K562 (cell line): ENCODE measurements around the gene C6orf62. TPM values are rescaled to one million over a fixed set of nuclear protein-coding genes. Genes with fewer than 3 reads are reported as not detected.

ENCODE experiments used
- BHLHE40 ChIP-seq: IDR thresholded peaks from 2 replicates; pipeline ENCODE4 v1.6.1; 2011; ENCODE audit warnings: low read length, improper control_type of control experiment
- CHD2 ChIP-seq: IDR thresholded peaks from 2 replicates; pipeline ENCODE4 v1.6.1; 2011; ENCODE audit warnings: low read depth, low read length
- CREB1 ChIP-seq, 2 experiments: sonication (generic) in 1 of 2; formaldehyde crosslinking in 1 of 2; IDR thresholded peaks; 2 replicates each; pipeline versions ENCODE4 v1.6.1 to v1.8.0; 2012 to 2022; ENCODE audit warnings: inconsistent platforms in 1 of 2, mild to moderate bottlenecking in 1 of 2, missing genetic modification reagents in 1 of 2, moderate library complexity in 1 of 2
- EHMT2 ChIP-seq: fragments of 450-650 bp; IDR thresholded peaks from 2 replicates; pipeline ENCODE4 v1.6.1; 2018; ENCODE audit warnings: antibody characterized with exemption
- FOXP1 ChIP-seq: sonication (generic); formaldehyde crosslinking; IDR thresholded peaks from 2 replicates; pipeline ENCODE4 v1.8.0; 2022; ENCODE audit warnings: mild to moderate bottlenecking, missing genetic modification reagents
- HDAC3 ChIP-seq: fragments of 450-650 bp; IDR thresholded peaks from 2 replicates; pipeline ENCODE4 v1.6.1; 2018; ENCODE audit warnings: borderline replicate concordance, mild to moderate bottlenecking, moderate library complexity; ENCODE audit not compliant: partially characterized antibody
- HEY1 ChIP-seq: fragments of 250-450 bp; sonication (Bioruptor Pico); IDR thresholded peaks from 2 replicates; pipeline ENCODE4 v1.5.0; 2020; ENCODE audit warnings: mild to moderate bottlenecking, moderate library complexity, borderline replicate concordance
- JUND ChIP-seq, 2 experiments: IDR thresholded peaks; 2 replicates in 1 of 2; 3 replicates in 1 of 2; pipeline ENCODE4 v1.6.1; 2011; ENCODE audit warnings: borderline replicate concordance in 2 of 2, low read depth in 2 of 2, low read length in 2 of 2, improper control_type of control experiment in 1 of 2, missing biosample characterization in 1 of 2, missing genetic modification characterization in 1 of 2, missing genetic modification reagents in 1 of 2
- KLF10 ChIP-seq: fragments of 250-450 bp; sonication (Bioruptor Pico); IDR thresholded peaks from 2 replicates; pipeline ENCODE4 v1.6.1; 2021; ENCODE audit warnings: matching md5 sums
- NFE2L1 ChIP-seq: fragments of 450-650 bp; IDR thresholded peaks from 2 replicates; pipeline ENCODE4 v1.6.1; 2016; ENCODE audit warnings: missing genetic modification characterization, low read depth, mild to moderate bottlenecking, missing compliant biosample characterization, moderate library complexity, borderline replicate concordance
- RFX1 ChIP-seq: fragments of 450-650 bp; IDR thresholded peaks from 2 replicates; pipeline ENCODE4 v1.6.1; 2016; ENCODE audit warnings: mild to moderate bottlenecking, moderate library complexity
- WHSC1 ChIP-seq: IDR thresholded peaks from one replicate; pipeline ENCODE4 v1.6.1; 2012; ENCODE audit warnings: low read length, control low read depth, inconsistent platforms
- ZC3H4 ChIP-seq: sonication (generic); formaldehyde crosslinking; IDR thresholded peaks from 2 replicates; pipeline ENCODE4 v1.9.0; 2021; ENCODE audit warnings: missing genetic modification reagents, borderline replicate concordance
- ZEB2 ChIP-seq: fragments of 450-650 bp; IDR thresholded peaks from 2 replicates; pipeline ENCODE4 v1.6.1; 2016
- polyA plus RNA-seq, 8 experiments: library from polyadenylated mRNA; depleted of rRNA in 4 of 8; stranded (reverse) in 5 of 8; unstranded in 3 of 8; fragments of >200 nt; fragmentation: Nextera tagmentation in 2 of 8; fragmentation: Illumina TruSeq in 1 of 8; extraction: Ambion mirVana in 2 of 8; extraction: Trizol in 1 of 8; gene quantifications; 2 replicates each; pipeline versions ENCODE4 v1.2.1 to v1.2.3, GENCODE V29; 2011 to 2014; ENCODE audit warnings: inconsistent platforms in 1 of 8, missing spikeins in 1 of 8
- total RNA-seq, 7 experiments: library from RNA; depleted of rRNA in 6 of 7; stranded (reverse); fragments of >200 nt in 6 of 7; fragmentation: Illumina TruSeq in 2 of 7; extraction: Trizol in 2 of 7; gene quantifications; 2 replicates each; pipeline versions ENCODE4 v1.2.1 to v1.2.3, GENCODE V29; 2011 to 2021; ENCODE audit warnings: low replicate concordance in 1 of 7
- TF ChIP-seq, protein P1 (sequence below): fragments of 250-450 bp; sonication (Bioruptor Pico); IDR thresholded peaks from 2 replicates; pipeline ENCODE4 v1.5.0; 2020; ENCODE audit warnings: mild to moderate bottlenecking
- TF ChIP-seq, protein P2 (sequence below): sonication (generic); formaldehyde crosslinking; IDR thresholded peaks from 2 replicates; pipeline ENCODE4 v1.8.0; 2022; ENCODE audit warnings: missing genetic modification reagents, mild to moderate bottlenecking, moderate library complexity, borderline replicate concordance
- TF ChIP-seq, protein P3 (sequence below): fragments of 250-450 bp; sonication (Bioruptor Pico); IDR thresholded peaks from 2 replicates; pipeline ENCODE4 v1.4.0; 2020; ENCODE audit warnings: mild to moderate bottlenecking, moderate library complexity
- TF ChIP-seq, protein P4 (sequence below): fragments of 200-800 bp; sonication (Bioruptor generic); IDR thresholded peaks from 2 replicates; pipeline ENCODE4 v1.6.1; 2017; ENCODE audit warnings: missing genetic modification characterization, missing compliant biosample characterization
- TF ChIP-seq, protein P5 (sequence below): fragments of 450-650 bp; IDR thresholded peaks from 2 replicates; pipeline ENCODE4 v1.7.0; 2016; ENCODE audit warnings: borderline replicate concordance

C6orf62 gene
- total and polyA plus RNA-seq, 9 of the 15 experiments (the other 6 are each of a cell fraction or from before 2014, with no cell fraction given): 48.5 to 579 (median 111) TPM

DNA sequence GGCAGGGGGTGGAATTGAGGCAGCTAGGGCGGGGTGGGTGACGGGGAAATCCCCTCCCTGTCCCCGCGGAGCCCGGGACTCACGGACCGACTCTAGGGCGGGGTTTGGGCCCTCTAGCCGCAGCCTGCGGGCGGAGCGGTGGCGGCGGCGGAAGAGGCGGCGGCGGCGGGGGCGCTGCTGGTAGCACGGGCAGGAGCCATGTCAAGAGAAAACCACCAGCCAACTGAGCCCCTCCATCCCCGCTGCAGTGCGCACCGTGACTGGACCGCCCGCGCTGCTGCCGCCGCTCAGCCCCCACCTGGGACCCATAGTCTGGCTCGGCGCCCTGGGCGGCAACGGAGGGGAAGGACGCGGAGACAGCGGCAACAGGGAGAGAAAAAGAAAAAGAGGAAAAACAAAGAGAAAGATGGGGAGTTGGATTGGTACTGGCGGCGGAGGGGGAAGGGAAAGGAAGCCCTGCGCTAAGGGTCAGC lies 1.2 kb upstream of the C6orf62 start (continued):
- no peak for TF ChIP-seq HEY1 (CRISPR knock-in tag)
- TF ChIP-seq, protein P1, sequence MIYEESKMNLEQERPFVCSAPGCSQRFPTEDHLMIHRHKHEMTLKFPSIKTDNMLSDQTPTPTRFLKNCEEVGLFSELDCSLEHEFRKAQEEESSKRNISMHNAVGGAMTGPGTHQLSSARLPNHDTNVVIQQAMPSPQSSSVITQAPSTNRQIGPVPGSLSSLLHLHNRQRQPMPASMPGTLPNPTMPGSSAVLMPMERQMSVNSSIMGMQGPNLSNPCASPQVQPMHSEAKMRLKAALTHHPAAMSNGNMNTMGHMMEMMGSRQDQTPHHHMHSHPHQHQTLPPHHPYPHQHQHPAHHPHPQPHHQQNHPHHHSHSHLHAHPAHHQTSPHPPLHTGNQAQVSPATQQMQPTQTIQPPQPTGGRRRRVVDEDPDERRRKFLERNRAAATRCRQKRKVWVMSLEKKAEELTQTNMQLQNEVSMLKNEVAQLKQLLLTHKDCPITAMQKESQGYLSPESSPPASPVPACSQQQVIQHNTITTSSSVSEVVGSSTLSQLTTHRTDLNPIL (CRISPR knock-in tag): no peak
- TF ChIP-seq, protein P2, sequence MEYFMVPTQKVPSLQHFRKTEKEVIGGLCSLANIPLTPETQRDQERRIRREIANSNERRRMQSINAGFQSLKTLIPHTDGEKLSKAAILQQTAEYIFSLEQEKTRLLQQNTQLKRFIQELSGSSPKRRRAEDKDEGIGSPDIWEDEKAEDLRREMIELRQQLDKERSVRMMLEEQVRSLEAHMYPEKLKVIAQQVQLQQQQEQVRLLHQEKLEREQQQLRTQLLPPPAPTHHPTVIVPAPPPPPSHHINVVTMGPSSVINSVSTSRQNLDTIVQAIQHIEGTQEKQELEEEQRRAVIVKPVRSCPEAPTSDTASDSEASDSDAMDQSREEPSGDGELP (CRISPR knock-in tag): peak; percentile 58
- TF ChIP-seq, protein P3, sequence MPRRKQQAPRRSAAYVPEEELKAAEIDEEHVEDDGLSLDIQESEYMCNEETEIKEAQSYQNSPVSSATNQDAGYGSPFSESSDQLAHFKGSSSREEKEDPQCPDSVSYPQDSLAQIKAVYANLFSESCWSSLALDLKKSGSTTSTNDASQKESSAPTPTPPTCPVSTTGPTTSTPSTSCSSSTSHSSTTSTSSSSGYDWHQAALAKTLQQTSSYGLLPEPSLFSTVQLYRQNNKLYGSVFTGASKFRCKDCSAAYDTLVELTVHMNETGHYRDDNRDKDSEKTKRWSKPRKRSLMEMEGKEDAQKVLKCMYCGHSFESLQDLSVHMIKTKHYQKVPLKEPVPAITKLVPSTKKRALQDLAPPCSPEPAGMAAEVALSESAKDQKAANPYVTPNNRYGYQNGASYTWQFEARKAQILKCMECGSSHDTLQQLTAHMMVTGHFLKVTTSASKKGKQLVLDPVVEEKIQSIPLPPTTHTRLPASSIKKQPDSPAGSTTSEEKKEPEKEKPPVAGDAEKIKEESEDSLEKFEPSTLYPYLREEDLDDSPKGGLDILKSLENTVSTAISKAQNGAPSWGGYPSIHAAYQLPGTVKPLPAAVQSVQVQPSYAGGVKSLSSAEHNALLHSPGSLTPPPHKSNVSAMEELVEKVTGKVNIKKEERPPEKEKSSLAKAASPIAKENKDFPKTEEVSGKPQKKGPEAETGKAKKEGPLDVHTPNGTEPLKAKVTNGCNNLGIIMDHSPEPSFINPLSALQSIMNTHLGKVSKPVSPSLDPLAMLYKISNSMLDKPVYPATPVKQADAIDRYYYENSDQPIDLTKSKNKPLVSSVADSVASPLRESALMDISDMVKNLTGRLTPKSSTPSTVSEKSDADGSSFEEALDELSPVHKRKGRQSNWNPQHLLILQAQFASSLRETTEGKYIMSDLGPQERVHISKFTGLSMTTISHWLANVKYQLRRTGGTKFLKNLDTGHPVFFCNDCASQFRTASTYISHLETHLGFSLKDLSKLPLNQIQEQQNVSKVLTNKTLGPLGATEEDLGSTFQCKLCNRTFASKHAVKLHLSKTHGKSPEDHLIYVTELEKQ (CRISPR knock-in tag): no peak
- TF ChIP-seq RFX1: no peak
- TF ChIP-seq, protein P4, sequence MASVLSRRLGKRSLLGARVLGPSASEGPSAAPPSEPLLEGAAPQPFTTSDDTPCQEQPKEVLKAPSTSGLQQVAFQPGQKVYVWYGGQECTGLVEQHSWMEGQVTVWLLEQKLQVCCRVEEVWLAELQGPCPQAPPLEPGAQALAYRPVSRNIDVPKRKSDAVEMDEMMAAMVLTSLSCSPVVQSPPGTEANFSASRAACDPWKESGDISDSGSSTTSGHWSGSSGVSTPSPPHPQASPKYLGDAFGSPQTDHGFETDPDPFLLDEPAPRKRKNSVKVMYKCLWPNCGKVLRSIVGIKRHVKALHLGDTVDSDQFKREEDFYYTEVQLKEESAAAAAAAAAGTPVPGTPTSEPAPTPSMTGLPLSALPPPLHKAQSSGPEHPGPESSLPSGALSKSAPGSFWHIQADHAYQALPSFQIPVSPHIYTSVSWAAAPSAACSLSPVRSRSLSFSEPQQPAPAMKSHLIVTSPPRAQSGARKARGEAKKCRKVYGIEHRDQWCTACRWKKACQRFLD: 0 out of 2 replicates have a peak, but pooled peaks have one; percentile 44
- no peak for TF ChIP-seq ZEB2
- no peak for TF ChIP-seq EHMT2
- TF ChIP-seq WHSC1: no peak
- TF ChIP-seq BHLHE40: peak; percentile 36; the same call in 1 of the 2 replicates
- TF ChIP-seq ZC3H4: peak; percentile 99
- TF ChIP-seq NFE2L1 (tag): no peak
- TF ChIP-seq, protein P5, sequence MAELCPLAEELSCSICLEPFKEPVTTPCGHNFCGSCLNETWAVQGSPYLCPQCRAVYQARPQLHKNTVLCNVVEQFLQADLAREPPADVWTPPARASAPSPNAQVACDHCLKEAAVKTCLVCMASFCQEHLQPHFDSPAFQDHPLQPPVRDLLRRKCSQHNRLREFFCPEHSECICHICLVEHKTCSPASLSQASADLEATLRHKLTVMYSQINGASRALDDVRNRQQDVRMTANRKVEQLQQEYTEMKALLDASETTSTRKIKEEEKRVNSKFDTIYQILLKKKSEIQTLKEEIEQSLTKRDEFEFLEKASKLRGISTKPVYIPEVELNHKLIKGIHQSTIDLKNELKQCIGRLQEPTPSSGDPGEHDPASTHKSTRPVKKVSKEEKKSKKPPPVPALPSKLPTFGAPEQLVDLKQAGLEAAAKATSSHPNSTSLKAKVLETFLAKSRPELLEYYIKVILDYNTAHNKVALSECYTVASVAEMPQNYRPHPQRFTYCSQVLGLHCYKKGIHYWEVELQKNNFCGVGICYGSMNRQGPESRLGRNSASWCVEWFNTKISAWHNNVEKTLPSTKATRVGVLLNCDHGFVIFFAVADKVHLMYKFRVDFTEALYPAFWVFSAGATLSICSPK: no peak; the same call in 1 of the 2 replicates
- TF ChIP-seq JUND (IDR thresholded peaks at IDR 0.05; ENCODE audit: borderline replicate concordance, low read depth, low read length): no peak
- no peak for TF ChIP-seq JUND (tag; IDR thresholded peaks at IDR 0.05; ENCODE audit: borderline replicate concordance, low read depth, low read length)
- no peak for TF ChIP-seq CREB1 (IDR thresholded peaks at IDR 0.05)
- no peak for TF ChIP-seq CREB1 (CRISPR knock-in tag; IDR thresholded peaks at IDR 0.05)
- no peak for TF ChIP-seq FOXP1 (CRISPR knock-in tag)
- no peak for TF ChIP-seq HDAC3
- peak; percentile 64; the same call in 1 of the 2 replicates for TF ChIP-seq CHD2
- no peak for TF ChIP-seq KLF10
